HG02870 (cell line): Measurements from ENCODE around the gene LGALS9.
"Not testable (repeated sequence)": the region's sequence is repeated elsewhere in the genome, so short reads cannot be mapped to it uniquely, and the experiment has no call there.

Experiments used
- ATAC-seq: cut with Tn5 transposase; IDR thresholded peaks from one replicate; pipeline ENCODE4 v1.9.1; 2021; ENCODE audit warnings: mild to moderate bottlenecking, moderate library complexity; ENCODE audit not compliant: unreplicated experiment

LGALS9 gene

DNA sequence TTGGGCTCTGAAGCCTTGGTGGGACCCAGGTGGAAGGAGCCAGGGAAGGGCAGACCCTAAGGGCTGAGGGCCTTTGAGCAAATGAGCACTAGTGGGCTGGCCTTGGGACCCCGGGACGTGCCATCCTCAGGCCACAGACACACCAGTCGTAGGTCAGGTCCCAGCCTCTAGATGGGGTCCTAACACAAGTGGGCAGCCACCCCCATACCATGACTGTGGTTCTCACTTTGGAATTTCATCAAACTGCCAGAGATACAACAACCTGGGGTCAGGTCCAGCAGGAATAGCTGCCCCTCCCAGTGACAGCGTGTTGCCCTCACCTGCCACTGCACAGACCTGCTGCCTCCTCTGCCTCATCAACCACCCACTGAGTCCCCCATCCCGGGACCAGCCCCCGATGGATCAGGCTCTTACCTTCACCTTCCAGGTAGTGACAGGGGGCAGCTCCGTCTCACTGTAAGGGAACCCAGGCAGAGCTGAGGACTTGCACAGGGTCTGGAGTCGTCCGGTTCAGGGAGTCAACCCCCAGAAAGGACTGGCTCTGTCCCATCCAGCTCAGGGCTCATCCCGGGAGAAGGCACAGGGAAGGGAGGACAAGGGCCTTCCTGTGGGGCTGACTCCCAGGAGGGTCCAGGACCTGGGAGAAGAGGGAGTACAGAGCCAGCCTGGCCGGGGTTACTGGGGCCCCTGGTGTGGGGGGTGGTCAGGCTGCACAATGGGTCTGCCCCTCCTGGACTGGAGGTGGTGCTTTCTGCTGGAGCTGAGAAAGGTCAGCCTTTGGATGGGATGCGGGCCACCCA is 40.0 kb downstream of the LGALS9 start:
- ATAC-seq = no peak

DNA sequence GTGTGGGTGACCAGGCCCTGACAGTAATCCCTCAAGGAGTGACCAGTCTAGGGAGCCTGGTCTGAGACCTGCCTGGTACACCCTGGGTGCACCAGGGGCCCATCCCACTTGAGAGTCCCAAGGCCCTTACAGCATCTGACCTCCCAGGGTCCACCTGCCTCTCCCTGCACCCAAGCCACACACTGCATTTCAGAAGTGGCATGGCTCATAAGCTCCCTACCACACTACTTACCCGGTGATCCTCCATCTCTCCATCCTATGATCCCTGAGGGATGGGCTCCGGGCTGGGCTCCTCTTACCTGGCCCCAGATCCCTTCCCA is 40.6 kb downstream of the LGALS9 start:
- ATAC-seq = no peak

DNA sequence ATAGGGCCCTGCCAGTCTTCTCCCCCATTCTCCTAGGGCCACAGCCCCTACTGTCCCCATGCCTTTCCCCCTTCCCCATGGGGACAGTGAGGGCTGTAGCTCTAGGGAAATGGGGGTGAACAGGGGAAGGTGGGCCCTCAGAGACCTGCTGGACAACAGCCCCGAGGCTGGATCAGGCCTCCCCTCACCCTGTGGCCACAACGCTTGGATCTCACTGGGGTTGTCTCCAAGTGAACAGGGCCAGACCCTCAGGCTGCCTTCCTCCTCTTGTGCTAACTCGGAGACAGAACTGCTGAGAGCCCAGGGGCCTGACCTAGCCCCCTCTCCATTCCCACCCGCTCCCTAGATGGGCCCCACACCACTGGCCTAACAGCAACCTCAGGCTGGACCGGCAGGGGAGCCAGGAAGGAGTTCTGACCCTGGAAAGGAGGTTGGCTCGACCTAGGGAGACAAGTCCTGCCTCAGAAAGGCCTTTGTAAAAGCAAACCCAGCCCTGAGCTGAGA is 41.0 kb downstream of the LGALS9 start:
- not testable (repeated sequence) for ATAC-seq

DNA sequence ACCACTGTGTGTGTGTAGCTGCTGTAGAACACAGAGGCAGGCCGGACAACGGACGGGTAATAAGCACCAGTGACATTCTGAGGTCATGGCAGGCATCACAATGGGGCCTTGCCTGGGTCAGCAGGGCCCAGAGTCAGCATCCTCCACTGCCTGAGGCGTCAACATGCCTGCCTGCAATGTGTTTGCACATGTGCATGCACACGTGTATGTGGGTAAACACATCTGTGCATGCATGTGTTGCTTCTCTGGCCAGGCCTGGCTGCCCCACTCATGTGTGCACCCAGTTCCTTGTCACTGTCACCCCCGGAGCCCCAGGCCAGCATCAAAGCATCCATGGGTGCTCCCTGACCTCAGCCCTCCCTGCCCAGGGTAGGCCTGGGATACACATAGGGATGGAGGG is 43.3 kb downstream of the LGALS9 start:
- ATAC-seq = no peak

DNA sequence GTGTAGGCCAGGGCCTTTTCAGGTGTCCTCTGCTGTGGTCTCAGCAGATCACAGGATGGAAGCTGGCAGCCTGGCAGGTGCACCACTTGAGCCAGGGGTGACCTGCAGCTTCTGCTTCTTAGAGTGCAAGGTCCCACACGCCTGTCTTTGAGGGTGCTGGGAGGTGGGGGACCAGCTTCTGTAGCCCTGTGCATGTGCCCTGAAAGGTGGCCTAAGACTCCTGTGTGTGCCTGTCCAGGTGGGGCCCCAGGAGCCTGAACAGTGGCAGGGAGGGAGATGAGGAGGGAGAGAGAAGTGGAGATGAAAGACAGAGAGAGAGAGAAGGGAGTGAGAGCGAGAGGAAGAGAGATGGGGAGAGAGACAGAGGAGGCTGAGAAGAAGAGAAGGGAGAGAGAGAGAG is 46.2 kb downstream of the LGALS9 start:
- ATAC-seq = no peak

DNA sequence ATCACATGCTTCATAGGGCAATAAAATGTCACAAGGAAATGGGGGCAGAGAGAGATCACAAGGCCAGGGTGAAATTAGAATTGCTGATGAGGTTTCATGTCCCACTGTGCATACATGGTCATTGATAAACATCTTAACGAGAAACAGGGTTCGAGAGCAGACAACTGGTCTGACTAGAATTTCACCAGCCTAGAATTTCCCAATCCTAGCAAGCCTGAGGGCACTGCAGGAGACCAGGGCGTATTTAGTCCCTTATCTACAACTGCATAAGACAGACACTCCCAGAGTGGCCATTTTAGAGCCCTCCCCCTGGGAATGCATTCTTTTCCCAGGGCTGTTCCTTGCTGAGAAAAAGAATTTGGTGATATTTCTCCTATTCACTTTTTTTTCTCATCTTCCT is 55.3 kb downstream of the LGALS9 start:
- not testable (repeated sequence) for ATAC-seq

DNA sequence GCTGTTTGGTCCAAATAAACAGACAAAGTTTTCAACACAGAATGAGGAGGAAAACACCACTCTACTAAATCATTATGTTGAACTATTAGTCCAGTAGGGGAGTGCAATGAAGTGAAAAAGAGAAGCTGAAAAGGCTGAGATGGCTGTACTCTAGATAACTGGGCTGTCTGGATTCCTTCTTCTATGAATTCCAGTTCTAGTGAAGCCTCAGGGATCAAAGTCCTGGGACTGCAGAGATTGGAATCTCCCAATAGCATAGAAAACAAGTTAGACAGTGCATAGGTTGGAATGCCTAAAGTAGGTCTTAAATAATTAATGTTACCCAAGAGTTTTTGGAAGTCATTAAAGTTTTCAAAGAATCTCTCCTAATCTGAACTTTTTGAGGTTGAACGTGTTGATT is 59.9 kb downstream of the LGALS9 start:
- ATAC-seq = no peak

DNA sequence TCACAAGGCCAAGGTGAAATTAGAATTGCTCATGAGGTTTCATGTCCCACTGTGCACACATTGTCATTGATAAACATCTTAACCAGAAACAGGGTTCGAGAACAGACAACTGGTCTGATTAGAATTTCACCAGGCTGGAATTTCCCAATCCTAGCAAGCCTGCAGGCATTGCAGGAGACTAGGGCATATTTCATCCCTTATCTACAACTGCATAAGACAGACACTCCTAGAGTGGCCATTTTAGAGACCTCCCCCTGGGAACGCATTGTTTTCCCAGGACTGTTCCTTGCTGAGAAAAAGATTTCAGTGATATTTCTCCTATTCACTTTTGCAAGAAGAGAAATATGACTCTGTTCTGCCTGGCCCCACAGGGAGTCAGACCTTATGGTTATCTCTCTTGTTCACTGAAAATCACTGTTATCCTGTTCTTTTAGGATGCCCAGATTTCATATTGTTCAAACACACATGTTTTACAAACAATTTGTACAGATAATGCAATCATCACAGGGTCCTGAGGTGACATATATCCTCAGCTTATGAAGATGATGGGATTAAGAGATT is 64.3 kb downstream of the LGALS9 start:
- not testable (repeated sequence) for ATAC-seq
